Natural killer cell (primary cell): Measurements from ENCODE around the gene PSME4. TPM values are rescaled to one million over a fixed set of nuclear protein-coding genes. Genes with fewer than 3 reads are reported as not detected.
"Not testable (repeated sequence)": the region's sequence is repeated elsewhere in the genome, so short reads cannot be mapped to it uniquely, and the experiment has no call there.

Source experiments
- ATAC-seq, 3 donors: fragments of 150-1000 bp in 2 of 3; fragments of 200-7000 bp in 1 of 3; cut with Tn5 transposase; 1 replicate in 1 of 3; 2 replicates in 2 of 3; pipeline ENCODE4 v1.10.0; 2021; ENCODE audit warnings: mild to moderate bottlenecking in 2 of 3, moderate library complexity in 2 of 3
- DNase-seq, 2 donors: peaks; one replicate each; pipeline versions ENCODE4 v3.0.0 to v3.0.0-alpha.2; 2013 to 2021; ENCODE audit warnings: mixed read lengths in 1 of 2
- H3K27ac ChIP-seq: one replicate; pipeline ENCODE4 v1.5.1; 2013; ENCODE audit warnings: mild to moderate bottlenecking, low read length
- H3K27me3 ChIP-seq: one replicate; pipeline ENCODE4 v1.6.1; 2013; ENCODE audit warnings: low read length; ENCODE audit not compliant: control insufficient read depth, insufficient read depth
- H3K36me3 ChIP-seq: one replicate; pipeline ENCODE4 v1.6.1; 2013; ENCODE audit warnings: low read length; ENCODE audit not compliant: control insufficient read depth, insufficient read depth
- H3K4me1 ChIP-seq: one replicate; pipeline ENCODE4 v1.6.1; 2013; ENCODE audit warnings: low read length; ENCODE audit not compliant: control insufficient read depth, insufficient read depth
- H3K4me3 ChIP-seq: one replicate; pipeline ENCODE4 v1.5.1; 2013; ENCODE audit warnings: low read length
- H3K9me3 ChIP-seq: one replicate; pipeline ENCODE4 v1.6.1; 2013; ENCODE audit warnings: low read length; ENCODE audit not compliant: control insufficient read depth, insufficient read depth
- H3K27ac Mint-ChIP-seq, 2 donors: one replicate each; pipeline ENCODE4 v1.8.0; 2022; ENCODE audit warnings: mild to moderate bottlenecking in 2 of 2, mixed read lengths in 2 of 2, moderate library complexity in 1 of 2
- H3K27me3 Mint-ChIP-seq, 2 donors: one replicate each; pipeline ENCODE4 v1.8.0; 2022; ENCODE audit warnings: low read depth in 2 of 2, mixed read lengths in 2 of 2
- H3K36me3 Mint-ChIP-seq: one replicate; pipeline ENCODE4 v1.8.0; 2022; ENCODE audit warnings: mixed read lengths
- H3K4me1 Mint-ChIP-seq, 2 donors: one replicate each; pipeline ENCODE4 v1.8.0; 2022; ENCODE audit warnings: mixed read lengths in 2 of 2
- H3K4me3 Mint-ChIP-seq: one replicate; pipeline ENCODE4 v1.8.0; 2022; ENCODE audit warnings: mild to moderate bottlenecking, moderate library complexity, mixed read lengths
- H3K9me3 Mint-ChIP-seq, 2 donors: one replicate each; pipeline ENCODE4 v1.8.0; 2022; ENCODE audit warnings: mixed read lengths in 2 of 2
- CTCF ChIP-seq: fragments of 200-600 bp; IDR thresholded peaks from one replicate; pipeline ENCODE4 v1.8.0; 2022; ENCODE audit warnings: antibody characterized with exemption
- WGBS: methylation state at CpG from one replicate; pipeline ENCODE4 v1.1.7; 2013; ENCODE audit warnings: missing lambda C conversion rate; ENCODE audit not compliant: insufficient coverage; 5-methylcytosine and 5-hydroxymethylcytosine counted together
- intact Hi-C: fragments of 100-400 bp; cut with micrococcal nuclease; formaldehyde crosslinking; loops from one replicate; pipeline ENCODE4 v1.14.2; 2022
- total RNA-seq, 4 donors: library from RNA; stranded (reverse); fragments of 120-200 nt in 1 of 4; gene quantifications; one replicate each; pipeline versions ENCODE4 v1.2.3 to v1.2.4, GENCODE V29; 2013 to 2022

Gene PSME4
- total RNA-seq, 3 donors from 2014 or later (not counting 1 experiment from before 2014, with no cell fraction given), result 140 to 149 (median 141) TPM

- H3K27ac Mint-ChIP-seq, result no peak overlapping the region
- Histone ChIP-seq H3K4me3 (no peak overlapping the region), H3K9me3 (no peaks in the 10 kb centered on the region), H3K4me1 (no peaks in the 10 kb centered on the region), H3K36me3 (peaks cover 15% of the 10 kb centered on the region), H3K27me3 (no peaks in the 10 kb centered on the region), H3K27ac (no peak overlapping the region)
- no peak for DNase-seq
- H3K27me3 Mint-ChIP-seq, result no peaks in the 10 kb centered on the region
- 100% methylated on average over 2 of the region's 2 CpGs for WGBS
- TF ChIP-seq CTCF, result no peak
- intact Hi-C loops, result no loop called here
- H3K9me3 Mint-ChIP-seq, result no peaks in the 10 kb centered on the region
- peaks cover 6 to 9% of the 10 kb centered on the region in 2 donors for H3K4me1 Mint-ChIP-seq
- H3K36me3 Mint-ChIP-seq, result no peaks in the 10 kb centered on the region
- ATAC-seq, result no peak
- no peak overlapping the region for H3K4me3 Mint-ChIP-seq
These were observed 114.5 kb downstream of the PSME4 start for GRCh38 chr2:53856272-53856671.

GRCh38 chr2:53854678-53855077, 116.1 kb downstream of the PSME4 start:
- intact Hi-C loops, result no loop called here
- H3K4me3 Mint-ChIP-seq, result no peak overlapping the region
- H3K9me3 Mint-ChIP-seq, result no peaks in the 10 kb centered on the region
- TF ChIP-seq CTCF, result no peak
- Histone ChIP-seq H3K4me3 (no peak overlapping the region), H3K9me3 (no peaks in the 10 kb centered on the region), H3K4me1 (no peaks in the 10 kb centered on the region), H3K27ac (no peak overlapping the region), H3K27me3 (no peaks in the 10 kb centered on the region), H3K36me3 (peaks cover 11% of the 10 kb centered on the region)
- peak overlapping the region; percentile 44 to 47 for H3K27ac Mint-ChIP-seq
- H3K4me1 Mint-ChIP-seq, result peaks cover 6 to 9% of the 10 kb centered on the region in 2 donors
- no peak for DNase-seq
- no peak for ATAC-seq
- no peaks in the 10 kb centered on the region for H3K36me3 Mint-ChIP-seq
- WGBS, result 90% methylated on average over 2 of the region's 2 CpGs
- H3K27me3 Mint-ChIP-seq, result no peaks in the 10 kb centered on the region

DNA sequence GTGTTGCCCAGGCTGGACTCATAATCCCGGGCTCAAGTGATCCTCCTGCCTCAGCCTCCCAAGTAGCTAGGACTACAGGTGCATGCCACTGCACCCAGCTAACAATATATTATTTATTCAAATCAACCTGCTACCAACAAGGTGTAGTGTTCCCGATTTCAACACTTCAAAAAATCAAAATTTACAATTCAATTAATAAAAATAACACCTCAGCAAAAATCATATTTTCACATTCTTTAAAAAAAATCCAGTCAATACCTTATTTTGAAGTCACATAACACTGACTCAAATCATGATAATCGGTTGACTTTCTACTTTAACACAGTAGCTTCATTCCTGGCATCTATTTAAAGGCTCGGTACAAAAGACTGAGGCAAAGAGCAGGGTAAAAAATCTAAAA, 118.3 kb downstream of the PSME4 start:
- H3K36me3 Mint-ChIP-seq, result no peaks in the 10 kb centered on the region
- Histone ChIP-seq H3K27me3 (no peaks in the 10 kb centered on the region), H3K4me1 (no peaks in the 10 kb centered on the region), H3K9me3 (no peaks in the 10 kb centered on the region), H3K36me3 (peaks cover 9% of the 10 kb centered on the region), H3K4me3 (no peak overlapping the region), H3K27ac (no peak overlapping the region)
- WGBS, result 88% methylated on average over 4 of the region's 4 CpGs
- ATAC-seq (no peak), DNase-seq (no peak)
- no peaks in the 10 kb centered on the region for H3K9me3 Mint-ChIP-seq
- TF ChIP-seq CTCF, result no peak
- intact Hi-C loops, result no loop called here
- peaks cover 6% of the 10 kb centered on the region in 2 donors for H3K4me1 Mint-ChIP-seq
- H3K4me3 Mint-ChIP-seq, result no peak overlapping the region
- H3K27me3 Mint-ChIP-seq, result no peaks in the 10 kb centered on the region
- H3K27ac Mint-ChIP-seq, result peak overlapping the region in 1 of 2 donors; percentile 45

GRCh38 chr2:53851052-53851757, 119.6 kb downstream of the PSME4 start:
- H3K4me3 Mint-ChIP-seq, H3K4me1 ChIP-seq, H3K36me3 ChIP-seq, H3K27me3 ChIP-seq, H3K4me3 ChIP-seq, H3K36me3 Mint-ChIP-seq, H3K27ac ChIP-seq, H3K9me3 ChIP-seq, H3K4me1 Mint-ChIP-seq, ATAC-seq, H3K27me3 Mint-ChIP-seq, DNase-seq, intact Hi-C loops, H3K9me3 Mint-ChIP-seq, H3K27ac Mint-ChIP-seq: not testable (repeated sequence)
- 98% methylated on average over 9 of the region's 9 CpGs for WGBS
